ENCODE results near the gene TRERF1.

GRCh38 chr6:42400061-42400760 lies 51.5 kb downstream of the TRERF1 start:
- TF ChIP-seq CTCF (IDR thresholded peaks at IDR 0.05) (no peak), RXRA (IDR thresholded peaks at IDR 0.05; ENCODE audit: borderline replicate concordance, low read depth) (no peak), CHD2 (IDR thresholded peaks at IDR 0.05; ENCODE audit: low read length, partially characterized antibody) (no peak)

Measured in SK-N-SH (cell line).